ENCODE results near the gene FSTL3.

GRCh38 chr19:647566-648284 lies 28.5 kb upstream of the FSTL3 start:
- TF ChIP-seq CHD1 (IDR thresholded peaks at IDR 0.05; ENCODE audit: low read depth, low read length) (no peak), SKIL (IDR thresholded peaks at IDR 0.05; ENCODE audit: low read depth, poor library complexity, severe bottlenecking) (no peak), RCOR1 (conservative IDR thresholded peaks at IDR 0.05; ENCODE audit: low read depth, low read length) (no peak), POLR2A (IDR thresholded peaks at IDR 0.05; ENCODE audit: low read depth, low read length) (no peak; the same call in 1 of the 2 replicates), CTCF (IDR thresholded peaks at IDR 0.05 in 2 of 3, conservative IDR thresholded peaks at IDR 0.05 in 1 of 3; ENCODE audit: control insufficient read depth in 2 of 3, extremely low read depth in 1 of 3, insufficient read depth in 1 of 3, low read depth in 3 of 3, low read length in 3 of 3) (no peak), MAX (IDR thresholded peaks at IDR 0.05; ENCODE audit: low read depth, low read length) (no peak)

Measured in GM12878 (cell line).